Astrocyte of the hippocampus (primary cell): ENCODE measurements around the gene HBG2.
"Not testable (repeated sequence)": the region's sequence is repeated elsewhere in the genome, so short reads cannot be mapped to it uniquely, and the experiment has no call there.

Source experiments
- DNase-seq: peaks from one replicate; pipeline ENCODE4 v3.0.0; 2011; ENCODE audit warnings: low read depth, low spot score

HBG2 gene

GRCh38 chr11:5281596-5281995 is 27.0 kb upstream of the HBG2 start:
- DNase-seq: no peak

- peak; percentile 90 for DNase-seq
Measured at GRCh38 chr11:5280582-5281102, 26.1 kb upstream of the HBG2 start.

- no peak for DNase-seq
Measured at GRCh38 chr11:5279471-5280090, 25.0 kb upstream of the HBG2 start.

- DNase-seq: no peak
Measured at GRCh38 chr11:5277807-5278382, 23.3 kb upstream of the HBG2 start.

GRCh38 chr11:5276697-5277096 is 22.1 kb upstream of the HBG2 start:
- no peak for DNase-seq

GRCh38 chr11:5275369-5276110 is 21.0 kb upstream of the HBG2 start:
- no peak for DNase-seq

GRCh38 chr11:5274395-5274794 is 19.8 kb upstream of the HBG2 start:
- no peak for DNase-seq

GRCh38 chr11:5272395-5273017 is 17.9 kb upstream of the HBG2 start:
- DNase-seq: no peak

GRCh38 chr11:5269715-5270147 is 15.2 kb upstream of the HBG2 start, which contains the start of gene HBE1:
Gene HBE1, minus strand, starts transcription at chr11:5269945. Its CDS starts 55 bp downstream, at chr11:5269890.
- no peak for DNase-seq

- DNase-seq: no peak
Measured at GRCh38 chr11:5267033-5267563, 12.5 kb upstream of the HBG2 start.

GRCh38 chr11:5266609-5267008 is 12.0 kb upstream of the HBG2 start:
- no peak for DNase-seq

- DNase-seq: no peak
Measured at GRCh38 chr11:5265832-5266231, 11.3 kb upstream of the HBG2 start.

GRCh38 chr11:5258543-5259262 is 4.1 kb upstream of the HBG2 start:
- DNase-seq: no peak

- DNase-seq: no peak
Measured at GRCh38 chr11:5257296-5257695, 2.7 kb upstream of the HBG2 start.

GRCh38 chr11:5254023-5254422 is 558 bp downstream of the HBG2 start:
- not testable (repeated sequence) for DNase-seq

GRCh38 chr11:5253440-5253839 is 1.1 kb downstream of the HBG2 start:
- not testable (repeated sequence) for DNase-seq

GRCh38 chr11:5252919-5253265 is 1.7 kb downstream of the HBG2 start:
- no peak for DNase-seq

GRCh38 chr11:5252192-5252918 is 2.2 kb downstream of the HBG2 start:
- no peak for DNase-seq

GRCh38 chr11:5251746-5252145 is 2.8 kb downstream of the HBG2 start:
- DNase-seq: no peak

- DNase-seq: no peak
Measured at GRCh38 chr11:5250543-5251204, 3.9 kb downstream of the HBG2 start.
